Liver (tissue), 9 donors: Measurements from ENCODE around the gene CYTH2. TPM values are rescaled to one million over a fixed set of nuclear protein-coding genes. Genes with fewer than 3 reads are reported as not detected.

Source experiments
- DNase-seq: peaks from one replicate; pipeline ENCODE4 v3.0.0-alpha.2; 2017; ENCODE audit warnings: low spot score
- H3K27ac ChIP-seq, 2 donors: one replicate each; pipeline ENCODE4 v1.7.0; 2013; ENCODE audit warnings: inconsistent platforms in 2 of 2, low read length in 2 of 2, control low read depth in 1 of 2, low read depth in 1 of 2, mild to moderate bottlenecking in 1 of 2
- H3K27me3 ChIP-seq, 4 donors: one replicate each; pipeline versions ENCODE4 v1.6.1 to v1.7.0; 2013; ENCODE audit warnings: low read length in 3 of 4, inconsistent platforms in 1 of 4, mild to moderate bottlenecking in 1 of 4, moderate library complexity in 1 of 4; ENCODE audit not compliant: control insufficient read depth in 4 of 4, insufficient read depth in 4 of 4
- H3K36me3 ChIP-seq, 4 donors: one replicate each; pipeline versions ENCODE4 v1.6.1 to v1.7.0; 2013; ENCODE audit warnings: low read length in 3 of 4, mild to moderate bottlenecking in 3 of 4, low read depth in 1 of 4, moderate library complexity in 1 of 4; ENCODE audit not compliant: control insufficient read depth in 4 of 4, insufficient read depth in 3 of 4
- H3K4me1 ChIP-seq, 4 donors: one replicate each; pipeline versions ENCODE4 v1.6.1 to v1.7.0; 2013; ENCODE audit warnings: low read length in 3 of 4, mild to moderate bottlenecking in 3 of 4, moderate library complexity in 1 of 4; ENCODE audit not compliant: control insufficient read depth in 4 of 4, insufficient read depth in 4 of 4
- H3K4me3 ChIP-seq, 3 donors: one replicate each; pipeline versions ENCODE4 v1.6.1 to v1.7.0; 2013; ENCODE audit warnings: low read length in 3 of 3, control low read depth in 1 of 3, low read depth in 1 of 3, mild to moderate bottlenecking in 1 of 3
- H3K9ac ChIP-seq, 2 donors: one replicate each; pipeline ENCODE4 v1.7.0; 2013; ENCODE audit warnings: low read length in 2 of 2, mild to moderate bottlenecking in 2 of 2, moderate library complexity in 2 of 2, control low read depth in 1 of 2, low read depth in 1 of 2
- H3K9me3 ChIP-seq, 4 donors: one replicate each; pipeline versions ENCODE4 v1.6.1 to v1.7.0; 2013; ENCODE audit warnings: low read length in 3 of 4; ENCODE audit not compliant: control insufficient read depth in 4 of 4
- FOXA1 ChIP-seq: IDR thresholded peaks from 2 replicates; pipeline ENCODE4 v1.6.1; 2016; ENCODE audit warnings: antibody characterized with exemption
- GABPA ChIP-seq, 2 donors: IDR thresholded peaks in 1 of 2; conservative IDR thresholded peaks in 1 of 2; 2 replicates each; pipeline ENCODE4 v1.6.1; 2016; ENCODE audit warnings: antibody characterized with exemption in 2 of 2, mild to moderate bottlenecking in 1 of 2, moderate library complexity in 1 of 2
- HNF4A ChIP-seq, 2 donors: conservative IDR thresholded peaks; 2 replicates each; pipeline ENCODE4 v1.6.1; 2016; ENCODE audit warnings: antibody characterized with exemption in 2 of 2, mild to moderate bottlenecking in 2 of 2
- HNF4G ChIP-seq: IDR thresholded peaks from 2 replicates; pipeline ENCODE4 v1.6.1; 2016; ENCODE audit warnings: antibody characterized with exemption
- NR2F2 ChIP-seq: IDR thresholded peaks from 2 replicates; pipeline ENCODE4 v1.6.1; 2016; ENCODE audit warnings: antibody characterized with exemption
- REST ChIP-seq: IDR thresholded peaks from 2 replicates; pipeline ENCODE4 v1.6.1; 2016; ENCODE audit warnings: antibody characterized with exemption, mild to moderate bottlenecking
- RXRA ChIP-seq, 2 donors: IDR thresholded peaks; 2 replicates each; pipeline ENCODE4 v1.6.1; 2017 to 2018; ENCODE audit warnings: antibody characterized with exemption in 2 of 2, mild to moderate bottlenecking in 1 of 2
- SP1 ChIP-seq: IDR thresholded peaks from 2 replicates; pipeline ENCODE4 v1.6.1; 2018; ENCODE audit warnings: antibody characterized with exemption, mild to moderate bottlenecking
- TAF1 ChIP-seq: conservative IDR thresholded peaks from 2 replicates; pipeline ENCODE4 v1.6.1; 2016; ENCODE audit warnings: antibody characterized with exemption, mild to moderate bottlenecking
- YY1 ChIP-seq: IDR thresholded peaks from 2 replicates; pipeline ENCODE4 v1.6.1; 2016; ENCODE audit warnings: antibody characterized with exemption, mild to moderate bottlenecking
- ZBTB33 ChIP-seq: IDR thresholded peaks from 2 replicates; pipeline ENCODE4 v1.6.1; 2016; ENCODE audit warnings: antibody characterized with exemption
- WGBS: extraction: QIAGEN DNeasy Blood & Tissue Kit; methylation state at CpG from one replicate; pipeline ENCODE4 v1.1.7; 2013; 5-methylcytosine and 5-hydroxymethylcytosine counted together
- polyA plus RNA-seq, 2 donors: library from polyadenylated mRNA; stranded (reverse) in 1 of 2; unstranded in 1 of 2; fragments of 200-250 nt in 1 of 2; fragments of >200 nt in 1 of 2; fragmentation: Nextera tagmentation in 1 of 2; extraction: Ambion mirVana in 1 of 2; gene quantifications; one replicate each; pipeline versions ENCODE4 v1.2.1 to v1.2.3, GENCODE V29; 2013 to 2015
- total RNA-seq, 2 donors: library from RNA; depleted of rRNA; stranded (reverse); fragments of >200 nt; gene quantifications; one replicate each; pipeline ENCODE4 v1.2.3, GENCODE V29; 2014
- TF ChIP-seq, protein P1 (sequence below): IDR thresholded peaks from 2 replicates; pipeline ENCODE4 v1.6.1; 2016; ENCODE audit warnings: antibody characterized with exemption
- donor health status: healthy.
- donor health status: healthy.
- donor health status: healthy.
- donor health status: healthy.
- donor health status: healthy.

The CYTH2 gene
- total RNA-seq (10 to 100 TPM; 13.1 to 16.9 TPM), polyA plus RNA-seq (10 to 100 TPM; 13.0 to 13.2 TPM)

- under 1% methylated on average over 66 of the region's 66 CpGs for WGBS
- H3K9me3 ChIP-seq: no peaks in the 10 kb centered on the region
- TF ChIP-seq, protein P1, sequence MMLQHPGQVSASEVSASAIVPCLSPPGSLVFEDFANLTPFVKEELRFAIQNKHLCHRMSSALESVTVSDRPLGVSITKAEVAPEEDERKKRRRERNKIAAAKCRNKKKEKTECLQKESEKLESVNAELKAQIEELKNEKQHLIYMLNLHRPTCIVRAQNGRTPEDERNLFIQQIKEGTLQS: no peak
- TF ChIP-seq REST (no peak), FOXA1 (no peak), YY1 (peak; percentile 7), NR2F2 (no peak), HNF4G (no peak), GABPA (IDR thresholded peaks at IDR 0.05 in 1 of 2, conservative IDR thresholded peaks at IDR 0.05 in 1 of 2) (peak in 1 of 2 donors; percentile 59), RXRA (IDR thresholded peaks at IDR 0.05) (no peak)
- peaks cover 5 to 20% (median 12%) of the 10 kb centered on the region in 4 donors for H3K36me3 ChIP-seq
- peaks cover 4 to 26% (median 19%) of the 10 kb centered on the region in 4 donors for H3K4me1 ChIP-seq
- H3K4me3 ChIP-seq: peak within 1 kb of the TSS; percentile 71 to 89 (median 87)
- peak; percentile 83 for DNase-seq
- no peaks in the 10 kb centered on the region for H3K27me3 ChIP-seq
- H3K9ac ChIP-seq: peak within 1 kb of the TSS; percentile 24 to 67
- H3K27ac ChIP-seq: peak within 1 kb of the TSS; percentile 70 to 79
Measured at GRCh38 chr19:48469289-48469881, at the start of gene CYTH2. CYTH2 (plus strand) TSS chr19:48469369; CDS start chr19:48469508, 139 bp downstream.

DNA sequence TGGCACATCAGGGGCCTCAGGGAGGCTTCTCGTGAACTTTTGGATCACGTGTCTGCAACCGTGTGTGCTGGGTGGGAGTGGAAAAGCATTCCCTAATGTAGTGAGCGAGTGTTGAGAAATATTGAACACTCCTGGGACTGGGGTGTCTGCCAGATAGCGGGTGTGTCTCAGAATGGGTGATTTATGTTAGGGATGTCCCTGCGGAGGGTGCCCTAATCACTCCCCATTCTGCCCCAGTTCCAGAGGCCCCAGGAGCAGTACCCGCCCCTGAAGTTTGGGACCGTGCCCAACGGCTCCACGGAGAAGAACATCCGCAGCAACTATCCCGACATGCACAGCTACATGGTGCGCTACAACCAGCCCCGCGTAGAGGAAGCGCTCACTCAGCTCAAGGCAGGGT, 47.6 kb upstream of the CYTH2 start:
- H3K4me3 ChIP-seq: no peak overlapping the region
- no peaks in the 10 kb centered on the region for H3K36me3 ChIP-seq
- H3K27me3 ChIP-seq: no peaks in the 10 kb centered on the region
- WGBS: 79% methylated on average over 16 of the region's 16 CpGs
- DNase-seq: no peak
- H3K9me3 ChIP-seq: no peaks in the 10 kb centered on the region
- H3K27ac ChIP-seq: no peak overlapping the region
- H3K4me1 ChIP-seq: no peaks in the 10 kb centered on the region
- no peak overlapping the region for H3K9ac ChIP-seq
- TF ChIP-seq RXRA (IDR thresholded peaks at IDR 0.05) (no peak), NR2F2 (no peak), YY1 (no peak), TAF1 (no peak), HNF4A (conservative IDR thresholded peaks at IDR 0.05) (no peak), SP1 (no peak), ZBTB33 (no peak)
